HTR-8/SVneo (cell line): ENCODE results near the gene SHLD3.
A peak's percentile ranks its signal among the peaks of the same experiment; 100 is the strongest.
"Not testable (repeated sequence)": the region's sequence is repeated elsewhere in the genome, so short reads cannot be mapped to it uniquely, and the experiment has no call there.

Experiments
- DNase-seq: peaks from one replicate; pipeline ENCODE4 v3.0.0; 2011; ENCODE audit warnings: low spot score, mixed read lengths; ENCODE audit not compliant: insufficient read length
- FAIRE-seq: peaks from 2 replicates; lab custom pipeline; 2011; peaks lifted over from hg19 to GRCh38; lab: Jason Lieb, UNC

SHLD3 gene, protein sequence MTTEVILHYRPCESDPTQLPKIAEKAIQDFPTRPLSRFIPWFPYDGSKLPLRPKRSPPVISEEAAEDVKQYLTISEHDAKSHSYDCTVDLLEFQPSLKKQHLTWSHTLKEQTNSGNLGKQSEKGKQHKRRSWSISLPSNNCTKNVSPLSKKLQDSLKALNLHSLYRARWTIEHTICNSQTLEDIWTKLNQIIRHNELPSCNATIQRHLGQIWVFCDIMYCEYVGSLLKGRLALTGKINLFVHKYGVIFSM

GRCh38 chr5:65624571-65625555, at the start of gene SHLD3, which contains the start of gene TRAPPC13:
SHLD3 (plus strand) TSS chr5:65625027; CDS start chr5:65629588, 4,561 bp downstream.
TRAPPC13 (plus strand) TSS chr5:65625027; CDS start chr5:65625061, 34 bp downstream.
- DNase-seq (peak; percentile 72), FAIRE-seq (no peak)

- FAIRE-seq (no peak), DNase-seq (no peak)
Observed at GRCh38 chr5:65577141-65577540, 47.7 kb upstream of the SHLD3 start.

GRCh38 chr5:65588694-65589093, 36.1 kb upstream of the SHLD3 start:
- FAIRE-seq = no peak

GRCh38 chr5:65601761-65602160, 23.1 kb upstream of the SHLD3 start:
- not testable (repeated sequence) for FAIRE-seq, DNase-seq

More at GRCh38 chr5:65588694-65589093, 36.1 kb upstream of the SHLD3 start:
- DNase-seq = no peak

- FAIRE-seq (no peak), DNase-seq (no peak)
Observed at GRCh38 chr5:65611524-65611923, 13.3 kb upstream of the SHLD3 start.

- DNase-seq (no peak), FAIRE-seq (no peak)
Observed at GRCh38 chr5:65612298-65612907, 12.4 kb upstream of the SHLD3 start.

- no peak for DNase-seq
- no peak for FAIRE-seq
Observed at GRCh38 chr5:65620021-65620420, 4.8 kb upstream of the SHLD3 start.

DNA sequence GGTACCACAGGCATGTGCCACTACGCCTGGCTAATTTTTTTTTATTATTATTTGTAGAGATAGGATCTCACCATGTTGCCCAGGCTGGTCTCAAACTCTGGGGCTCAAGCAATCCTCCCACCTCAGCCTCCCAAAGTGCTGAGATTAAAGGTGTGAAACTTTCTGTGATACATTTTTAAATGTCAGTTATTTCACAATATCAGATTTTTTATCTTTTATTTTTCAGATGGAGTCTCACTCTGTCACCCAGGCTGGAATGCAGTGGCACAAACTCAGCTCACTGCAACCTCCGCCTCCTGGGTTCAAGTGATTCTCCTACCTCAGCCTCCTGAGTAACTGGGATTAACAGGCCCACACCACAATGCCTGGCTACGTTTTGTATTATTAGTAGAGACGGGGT, 2.9 kb upstream of the SHLD3 start:
- FAIRE-seq, DNase-seq: not testable (repeated sequence)

- FAIRE-seq (no peak), DNase-seq (no peak)
Observed at GRCh38 chr5:65623482-65623881, 1.3 kb upstream of the SHLD3 start.

- FAIRE-seq (peak; percentile 9), DNase-seq (peak; percentile 93)
Observed at GRCh38 chr5:65624025-65624570, 729 bp upstream of the SHLD3 start, which contains the start of gene TRIM23. TRIM23 (minus strand) TSS chr5:65624333; CDS start chr5:65624274, 59 bp downstream.

- no peak for DNase-seq
Observed at GRCh38 chr5:65625743-65626142, 916 bp downstream of the SHLD3 start.

GRCh38 chr5:65630981-65631380, 6.2 kb downstream of the SHLD3 start:
- DNase-seq (no peak), FAIRE-seq (no peak)

More at GRCh38 chr5:65625743-65626142, 916 bp downstream of the SHLD3 start:
- no peak for FAIRE-seq

DNA sequence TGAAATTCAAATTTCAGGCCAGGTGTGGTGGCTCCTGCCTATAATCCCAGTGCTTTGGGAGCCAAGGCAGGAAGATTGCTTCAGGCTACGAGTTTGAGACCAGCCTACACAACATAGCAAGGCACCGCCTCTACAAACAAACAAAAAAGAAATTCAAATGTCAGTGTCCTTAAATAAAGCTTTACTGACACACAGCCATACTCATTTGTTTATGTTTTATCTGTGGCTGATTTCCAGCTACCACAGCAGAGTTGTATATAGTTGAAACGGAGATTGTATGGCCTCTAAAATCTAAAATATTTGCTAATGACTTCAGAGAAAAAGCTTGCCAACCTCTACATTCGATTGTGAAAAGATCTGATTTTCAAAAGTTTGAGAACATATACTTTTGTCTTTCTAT, 15.4 kb downstream of the SHLD3 start:
- no peak for DNase-seq
- no peak for FAIRE-seq

DNA sequence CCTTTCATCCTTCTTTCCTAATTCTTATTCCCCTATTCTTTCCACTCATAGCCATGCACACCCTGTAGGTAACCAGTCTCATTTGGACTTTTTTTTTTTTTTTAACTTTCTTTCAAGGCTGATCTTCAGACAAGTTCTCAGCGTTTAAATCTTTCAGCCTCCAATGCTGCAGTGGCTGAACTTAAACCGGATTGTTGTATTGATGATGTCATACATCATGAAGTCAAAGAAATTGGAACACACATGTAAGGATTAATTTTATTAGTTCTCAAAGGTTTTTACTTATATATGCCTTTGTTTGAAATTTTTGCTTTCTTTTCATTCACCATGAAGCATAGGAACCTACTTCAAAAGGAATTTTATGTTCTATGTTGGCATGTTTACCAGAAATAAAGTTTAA, 22.1 kb downstream of the SHLD3 start:
- FAIRE-seq = no peak
- DNase-seq = no peak

- no peak for FAIRE-seq
Observed at GRCh38 chr5:65647941-65648340, 23.1 kb downstream of the SHLD3 start.

GRCh38 chr5:65651144-65651543, 26.3 kb downstream of the SHLD3 start:
- FAIRE-seq (no peak), DNase-seq (no peak)

More at GRCh38 chr5:65647941-65648340, 23.1 kb downstream of the SHLD3 start:
- DNase-seq = no peak

- no peak for FAIRE-seq
- DNase-seq = no peak
Observed at GRCh38 chr5:65654713-65655112, 29.9 kb downstream of the SHLD3 start.

DNA sequence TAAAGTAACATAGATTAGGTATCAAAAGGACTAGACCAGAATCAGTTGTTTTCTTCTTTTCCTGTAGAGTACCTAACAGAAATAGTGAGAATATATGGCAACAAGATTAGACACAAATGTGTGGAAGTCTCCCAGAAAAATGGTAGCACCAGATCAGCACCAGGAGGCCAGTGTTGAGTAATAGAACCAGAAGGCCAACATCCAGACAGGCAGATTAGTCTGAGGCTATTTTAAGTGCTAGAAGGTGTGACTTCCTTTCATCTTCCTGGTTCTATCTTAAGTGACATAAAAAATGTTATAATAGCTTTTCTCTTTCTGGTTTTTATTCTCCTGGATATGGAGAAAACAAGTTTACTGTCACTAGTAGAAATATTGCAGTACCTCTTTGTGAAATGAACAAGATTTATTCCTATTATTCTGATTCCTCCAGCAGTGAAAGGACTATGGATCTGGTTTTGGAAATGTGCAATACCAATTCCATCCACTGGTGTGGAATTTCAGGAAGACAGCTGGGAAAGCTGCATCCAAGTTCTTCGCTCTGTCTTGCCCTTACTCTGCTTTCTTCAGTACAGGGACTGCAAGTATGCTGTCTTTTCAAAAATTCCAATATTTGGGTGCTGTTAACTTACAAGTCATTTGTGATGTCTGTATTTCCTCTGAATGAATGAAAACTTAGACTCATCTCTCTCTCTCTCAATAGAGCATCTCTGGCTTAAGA, 39.1 kb downstream of the SHLD3 start:
- DNase-seq (peak; percentile 18), FAIRE-seq (no peak)

GRCh38 chr5:65668696-65669095, 43.9 kb downstream of the SHLD3 start:
- DNase-seq (no peak), FAIRE-seq (no peak)
